Ovary (tissue), 3 donors: Measurements from ENCODE around the gene SV2B.

Experiments
- CTCF ChIP-seq, 3 donors: fragments of 450-650 bp in 2 of 3; fragments of 200-600 bp in 1 of 3; IDR thresholded peaks; one replicate each; pipeline versions ENCODE4 v1.5.1 to v1.8.0; 2016 to 2022; ENCODE audit warnings: antibody characterized with exemption in 3 of 3, mild to moderate bottlenecking in 1 of 3
- POLR2A ChIP-seq: fragments of 450-650 bp; IDR thresholded peaks from one replicate; pipeline ENCODE4 v1.6.1; 2017; ENCODE audit warnings: antibody characterized with exemption, mild to moderate bottlenecking, moderate library complexity
- donor health status: DM: no; HTN: no; CAD: no.

GRCh38 chr15:91227117-91227516, 127.1 kb downstream of the SV2B start:
- TF ChIP-seq CTCF (IDR thresholded peaks at IDR 0.05) (no peak), POLR2A (no peak)
